Ovary (tissue), 9 donors: ENCODE measurements around the gene GCKR. TPM values are rescaled to one million over a fixed set of nuclear protein-coding genes. Genes with fewer than 3 reads are reported as not detected.

ENCODE experiments used
- DNase-seq, 5 donors: peaks; one replicate each; pipeline ENCODE4 v3.0.0-alpha.2; 2019 to 2020
- H3K27ac ChIP-seq, 2 donors: fragments of 200-600 bp; one replicate each; pipeline versions ENCODE4 v1.5.1 to v1.8.0; 2019 to 2022
- H3K27me3 ChIP-seq: fragments of 200-600 bp; one replicate; pipeline ENCODE4 v1.8.0; 2022
- H3K36me3 ChIP-seq: fragments of 200-600 bp; sonication (generic); one replicate; pipeline ENCODE4 v1.5.1; 2019
- H3K4me1 ChIP-seq: one replicate; pipeline ENCODE4 v1.8.1; 2013; ENCODE audit warnings: mild to moderate bottlenecking, moderate library complexity; ENCODE audit not compliant: insufficient read depth
- H3K4me3 ChIP-seq: fragments of 200-600 bp; sonication (generic); one replicate; pipeline ENCODE4 v1.5.1; 2017
- H3K9me3 ChIP-seq, 2 donors: fragments of 200-600 bp in 1 of 2; sonication (generic) in 1 of 2; one replicate each; pipeline versions ENCODE4 v1.5.1 to v1.8.1; 2013 to 2019; ENCODE audit warnings: mild to moderate bottlenecking in 1 of 2, moderate library complexity in 1 of 2
- CTCF ChIP-seq, 3 donors: fragments of 450-650 bp in 2 of 3; fragments of 200-600 bp in 1 of 3; IDR thresholded peaks; one replicate each; pipeline versions ENCODE4 v1.5.1 to v1.8.0; 2016 to 2022; ENCODE audit warnings: antibody characterized with exemption in 3 of 3, mild to moderate bottlenecking in 1 of 3
- EP300 ChIP-seq: sonication (generic); formaldehyde crosslinking; IDR thresholded peaks from one replicate; pipeline ENCODE4 v1.6.1; 2017; ENCODE audit warnings: antibody characterized with exemption
- POLR2A ChIP-seq: fragments of 450-650 bp; IDR thresholded peaks from one replicate; pipeline ENCODE4 v1.6.1; 2017; ENCODE audit warnings: antibody characterized with exemption, mild to moderate bottlenecking, moderate library complexity
- WGBS, 3 donors: extraction: QIAGEN DNeasy Blood & Tissue Kit in 1 of 3; methylation state at CpG; one replicate each; pipeline versions ENCODE4 v1.1.5 to v1.1.7; 2013 to 2017; 5-methylcytosine and 5-hydroxymethylcytosine counted together
- intact Hi-C, 4 donors: fragments of 100-400 bp; cut with DNase I; formaldehyde crosslinking; loops; one replicate each; pipeline versions ENCODE4 v1.11.0 to v1.15.1; 2022 to 2023
- polyA plus RNA-seq, 2 donors: library from polyadenylated mRNA; stranded (reverse); fragments of 200-250 nt in 1 of 2; fragments of 350-450 nt in 1 of 2; fragmentation: Illumina TruSeq in 1 of 2; extraction: RNeasy Lipid Tissue Mini Kit (QIAGEN cat#74804) in 1 of 2; gene quantifications; one replicate each; pipeline ENCODE4 v1.2.3, GENCODE V29; 2013 to 2014
- total RNA-seq, 7 donors: library from RNA; depleted of rRNA in 2 of 7; stranded (reverse); fragments of >200 nt in 2 of 7; fragmentation: NEBNext Ultra II Directional in 3 of 7; extraction: Animal tissue kit (Norgen Biotek cat#: 25700) in 3 of 7; gene quantifications; one replicate each; pipeline versions ENCODE4 v1.1.0 to v1.2.4, GENCODE V29; 2016 to 2023
- donor health status: DM: no; HTN: no; CAD: no; lungs with moderate emphysema.
- donor health status: DM: no; HTN: no; CAD: no.
- donor health status: Bipolar disorder and iron deficiency.
- donor health status: DM: yes; HTN: yes; CAD: no.
- donor health status: DM: no; HTN: no; CAD: no.
- donor health status: DM: yes; HTN: yes; CAD: no.

GCKR gene
- total and polyA plus RNA-seq, 9 donors = 1.3 to 14.5 (median 5.1) TPM

GRCh38 chr2:27489498-27490397 lies 6.9 kb upstream of the GCKR start, which contains the start of gene IFT172:
TSS of gene IFT172 (minus strand) at chr2:27489743. CDS start at chr2:27489653, 90 bp downstream.
- H3K27ac ChIP-seq = peak within 1 kb of the TSS; percentile 55 to 77
- WGBS, 3 donors = 4 to 7% (median 6%) methylated on average over 43 of the region's 43 CpGs
- H3K36me3 ChIP-seq = no peaks in the 10 kb centered on the region
- H3K4me1 ChIP-seq = peaks cover 5% of the 10 kb centered on the region
- TF ChIP-seq POLR2A (peak; percentile 79), CTCF (IDR thresholded peaks at IDR 0.05) (no peak), EP300 (no peak)
- no peaks in the 10 kb centered on the region for H3K9me3 ChIP-seq
- intact Hi-C loops = loop anchor here in 1 of 4 donors (10.0 kb wide), 1 partner anchor 95 kb away; the partner anchor contains the start of gene ZNF512
- DNase-seq = peak; percentile 96 to 99 (median 98)
- peak within 1 kb of the TSS; percentile 67 for H3K4me3 ChIP-seq
- no peaks in the 10 kb centered on the region for H3K27me3 ChIP-seq

DNA sequence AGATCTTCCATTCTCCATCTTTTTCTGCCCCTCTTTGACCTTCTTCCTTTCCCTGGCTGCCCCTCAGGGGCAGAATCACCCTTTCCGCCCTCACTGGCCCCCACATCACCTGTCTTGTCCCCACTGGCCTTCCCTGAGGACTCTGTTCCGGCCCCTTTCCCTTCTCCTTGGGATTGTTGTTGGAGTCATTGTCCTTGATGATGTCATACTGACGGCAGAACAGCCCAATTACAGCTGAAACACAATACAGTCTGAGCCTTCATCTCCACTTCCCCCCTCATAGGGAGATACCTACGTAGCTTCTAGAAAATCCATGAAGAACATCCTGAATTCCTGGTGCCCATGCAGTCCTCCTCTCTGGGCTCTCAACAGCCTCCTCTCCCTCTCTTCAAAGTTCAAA lies 4.1 kb upstream of the GCKR start:
- WGBS, 3 donors = 87 to 92% (median 91%) methylated on average over 4 of the region's 4 CpGs
- no peak for DNase-seq
- Histone ChIP-seq H3K27ac (no peak overlapping the region), H3K36me3 (no peaks in the 10 kb centered on the region), H3K27me3 (no peaks in the 10 kb centered on the region), H3K4me3 (no peak overlapping the region), H3K9me3 (no peaks in the 10 kb centered on the region), H3K4me1 (peaks cover 5% of the 10 kb centered on the region)
- intact Hi-C loops = loop anchor here in 1 of 4 donors (10.0 kb wide), 1 partner anchor 92 kb away; the partner anchor contains the start of gene ZNF512
- TF ChIP-seq POLR2A = no peak
- TF ChIP-seq EP300 = no peak
- no peak for TF ChIP-seq CTCF (IDR thresholded peaks at IDR 0.05)

DNA sequence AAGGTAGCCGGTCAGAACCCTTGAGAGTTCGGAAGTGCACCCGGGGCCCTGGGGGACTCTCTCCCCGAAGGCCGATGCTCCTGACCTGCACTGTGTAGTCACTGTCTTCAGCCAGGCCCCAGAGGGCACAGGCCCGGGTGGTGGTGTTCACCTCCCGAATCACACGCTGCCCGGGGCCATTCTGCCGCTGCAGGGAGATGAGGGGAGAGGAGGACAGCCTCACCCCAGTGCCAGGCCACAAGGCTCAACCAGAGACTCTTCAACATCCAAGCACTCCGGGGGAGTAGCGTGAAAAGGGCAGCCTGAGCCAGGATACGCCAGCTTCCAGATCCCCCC lies 2.7 kb upstream of the GCKR start:
- peak in 1 of 5 donors; percentile 91 for DNase-seq
- TF ChIP-seq CTCF (IDR thresholded peaks at IDR 0.05) (no peak), POLR2A (no peak), EP300 (no peak)
- WGBS, 3 donors = 29 to 54% (median 36%) methylated on average over 13 of the region's 13 CpGs
- Histone ChIP-seq H3K27ac (peak overlapping the region; percentile 93 to 97), H3K4me3 (no peak overlapping the region), H3K36me3 (no peaks in the 10 kb centered on the region), H3K4me1 (peaks cover 5% of the 10 kb centered on the region), H3K27me3 (no peaks in the 10 kb centered on the region), H3K9me3 (no peaks in the 10 kb centered on the region)
- intact Hi-C loops = loop anchor here in 1 of 4 donors (10.0 kb wide), 1 partner anchor 91 kb away; the partner anchor contains the start of gene ZNF512

DNA sequence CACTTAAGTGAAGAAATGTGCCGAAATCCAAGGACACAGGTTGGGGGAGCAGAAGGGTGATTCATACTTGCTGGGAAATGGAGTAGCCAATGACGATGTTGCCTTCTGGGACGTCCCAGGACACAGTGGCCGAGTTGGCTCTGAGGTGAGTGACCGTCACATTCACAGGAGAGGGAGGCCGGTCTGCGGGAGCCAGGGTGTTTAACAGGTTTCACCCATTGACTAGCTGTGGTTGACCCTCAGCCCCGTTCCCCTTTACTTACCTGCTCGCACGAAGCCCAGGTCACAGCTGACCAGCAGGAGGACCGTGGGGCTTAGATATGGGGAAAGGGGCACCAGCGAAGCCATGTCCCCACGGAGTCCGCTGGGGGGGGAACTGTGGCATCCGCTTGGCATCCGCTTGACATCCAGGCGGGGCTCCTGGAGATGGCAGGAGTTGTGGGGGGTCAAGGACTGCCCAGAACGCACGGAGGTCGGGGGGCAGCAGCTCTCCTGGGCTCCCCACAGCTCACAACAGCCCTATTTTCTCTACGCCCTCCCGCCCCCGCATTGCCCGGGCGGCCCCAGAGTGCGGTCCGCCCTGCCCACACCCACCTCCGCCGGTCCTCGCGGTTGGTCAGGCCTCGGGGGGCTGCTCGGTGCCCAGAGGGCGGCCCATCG lies 2.2 kb upstream of the GCKR start:
- peak in 4 of 5 donors; percentile 76 to 82 (median 80) for DNase-seq
- WGBS, 3 donors = 2 to 15% (median 4%) methylated on average over 17 to 35 of the region's 35 CpGs
- peak; percentile 99 for TF ChIP-seq EP300
- TF ChIP-seq POLR2A = peak; percentile 86
- peak in 1 of 3 donors; percentile 18 for TF ChIP-seq CTCF (IDR thresholded peaks at IDR 0.05)
- peak overlapping the region; percentile 58 for H3K4me3 ChIP-seq
- peak overlapping the region; percentile 93 to 97 for H3K27ac ChIP-seq
- intact Hi-C loops = loop anchor here in 1 of 4 donors (10.0 kb wide), 1 partner anchor 90 kb away; the partner anchor contains the start of gene ZNF512
- peaks cover 5% of the 10 kb centered on the region for H3K4me1 ChIP-seq
- no peaks in the 10 kb centered on the region for H3K27me3 ChIP-seq
- H3K36me3 ChIP-seq = no peaks in the 10 kb centered on the region
- H3K9me3 ChIP-seq = no peaks in the 10 kb centered on the region
